Kidney epithelial cell (primary cell): Measurements from ENCODE around the gene ATXN7. TPM values are rescaled to one million over a fixed set of nuclear protein-coding genes. Genes with fewer than 3 reads are reported as not detected.

Source experiments
- DNase-seq: peaks from one replicate; pipeline ENCODE4 v3.0.0-alpha.2; 2010; ENCODE audit warnings: low read depth
- H3K27me3 ChIP-seq: 2 replicates; pipeline ENCODE4 v1.6.0; 2011; ENCODE audit warnings: low read length; ENCODE audit not compliant: control insufficient read depth, insufficient read depth
- H3K36me3 ChIP-seq: 2 replicates; pipeline ENCODE4 v1.5.1; 2011; ENCODE audit warnings: low read length; ENCODE audit not compliant: control insufficient read depth, insufficient read depth
- H3K4me3 ChIP-seq: 2 replicates; pipeline ENCODE4 v1.5.1; 2011; ENCODE audit warnings: low read depth, mild to moderate bottlenecking, control low read depth, low read length
- total RNA-seq: library from RNA; depleted of rRNA; stranded (reverse); fragments of >200 nt; gene quantifications from 2 replicates; pipeline ENCODE4 v1.2.3, GENCODE V29; 2015
- TF ChIP-seq, protein P1 (sequence below): IDR thresholded peaks from 2 replicates; pipeline ENCODE4 v1.5.1; 2011; ENCODE audit warnings: mild to moderate bottlenecking, moderate library complexity, low read length, control low read depth, inconsistent platforms; ENCODE audit not compliant: insufficient read depth, poor library complexity, severe bottlenecking

Gene ATXN7
- total RNA-seq, 1 donor from 2014 or later = 12.3 TPM

DNA sequence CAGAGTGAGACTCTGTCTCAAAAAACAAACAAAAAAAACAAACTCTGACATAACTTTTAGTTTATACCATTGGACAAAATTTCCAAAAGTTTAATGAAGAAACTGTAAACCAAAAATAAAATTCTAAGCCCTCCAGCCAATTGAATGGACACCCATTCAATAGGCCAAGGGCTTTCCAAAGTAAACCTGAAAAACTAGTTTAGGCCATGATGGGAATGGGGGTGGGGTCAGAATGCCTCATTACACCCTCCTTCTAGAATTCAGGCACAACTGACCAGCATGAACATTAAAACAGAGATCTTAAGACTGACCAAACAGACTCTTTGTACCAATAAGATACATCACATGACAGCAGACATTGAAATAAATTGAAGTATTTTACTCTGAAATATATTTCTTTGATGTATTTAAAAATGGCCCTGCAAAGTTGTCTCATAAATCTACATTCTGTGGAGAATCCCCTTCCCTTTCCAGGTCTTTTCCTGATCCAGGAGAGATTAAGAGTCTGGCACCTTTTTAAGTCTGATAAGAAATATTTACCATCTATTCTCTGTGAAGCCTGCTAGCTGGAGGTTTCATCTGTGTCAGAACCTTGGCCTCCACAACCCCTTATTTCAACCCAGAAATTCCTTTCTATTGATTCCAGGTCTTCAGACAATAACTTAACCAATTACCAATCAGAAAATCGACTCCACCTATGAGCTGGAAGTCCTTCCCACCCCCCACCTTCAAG is 15.8 kb upstream of the ATXN7 start:
- no peaks in the 10 kb centered on the region for H3K36me3 ChIP-seq
- H3K27me3 ChIP-seq = no peaks in the 10 kb centered on the region
- no peak for DNase-seq
- TF ChIP-seq, protein P1, sequence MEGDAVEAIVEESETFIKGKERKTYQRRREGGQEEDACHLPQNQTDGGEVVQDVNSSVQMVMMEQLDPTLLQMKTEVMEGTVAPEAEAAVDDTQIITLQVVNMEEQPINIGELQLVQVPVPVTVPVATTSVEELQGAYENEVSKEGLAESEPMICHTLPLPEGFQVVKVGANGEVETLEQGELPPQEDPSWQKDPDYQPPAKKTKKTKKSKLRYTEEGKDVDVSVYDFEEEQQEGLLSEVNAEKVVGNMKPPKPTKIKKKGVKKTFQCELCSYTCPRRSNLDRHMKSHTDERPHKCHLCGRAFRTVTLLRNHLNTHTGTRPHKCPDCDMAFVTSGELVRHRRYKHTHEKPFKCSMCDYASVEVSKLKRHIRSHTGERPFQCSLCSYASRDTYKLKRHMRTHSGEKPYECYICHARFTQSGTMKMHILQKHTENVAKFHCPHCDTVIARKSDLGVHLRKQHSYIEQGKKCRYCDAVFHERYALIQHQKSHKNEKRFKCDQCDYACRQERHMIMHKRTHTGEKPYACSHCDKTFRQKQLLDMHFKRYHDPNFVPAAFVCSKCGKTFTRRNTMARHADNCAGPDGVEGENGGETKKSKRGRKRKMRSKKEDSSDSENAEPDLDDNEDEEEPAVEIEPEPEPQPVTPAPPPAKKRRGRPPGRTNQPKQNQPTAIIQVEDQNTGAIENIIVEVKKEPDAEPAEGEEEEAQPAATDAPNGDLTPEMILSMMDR = no peak
- H3K4me3 ChIP-seq = no peak overlapping the region

DNA sequence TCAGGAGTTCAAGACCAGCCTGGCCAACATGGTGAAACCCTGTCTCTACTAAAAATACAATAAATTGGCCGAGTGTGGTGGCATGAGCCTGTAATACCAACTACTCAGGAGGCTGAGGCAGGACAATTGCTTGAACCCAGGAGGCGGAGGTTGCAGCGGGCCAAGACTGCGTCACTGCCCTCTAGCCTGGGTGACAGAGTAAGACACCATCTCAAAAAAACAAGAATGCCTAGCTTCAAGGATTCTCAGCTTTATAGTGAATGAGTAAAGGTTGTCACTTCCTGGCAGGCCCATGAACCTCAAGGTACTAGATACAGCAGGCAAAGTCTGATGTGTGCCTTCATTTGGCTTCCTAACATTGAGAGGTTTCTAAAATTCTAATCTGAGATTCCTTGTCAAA is 14.5 kb upstream of the ATXN7 start:
- Histone ChIP-seq H3K36me3 (no peaks in the 10 kb centered on the region), H3K4me3 (no peak overlapping the region), H3K27me3 (no peaks in the 10 kb centered on the region)
- DNase-seq = no peak
- TF ChIP-seq, protein P1 = no peak

DNA sequence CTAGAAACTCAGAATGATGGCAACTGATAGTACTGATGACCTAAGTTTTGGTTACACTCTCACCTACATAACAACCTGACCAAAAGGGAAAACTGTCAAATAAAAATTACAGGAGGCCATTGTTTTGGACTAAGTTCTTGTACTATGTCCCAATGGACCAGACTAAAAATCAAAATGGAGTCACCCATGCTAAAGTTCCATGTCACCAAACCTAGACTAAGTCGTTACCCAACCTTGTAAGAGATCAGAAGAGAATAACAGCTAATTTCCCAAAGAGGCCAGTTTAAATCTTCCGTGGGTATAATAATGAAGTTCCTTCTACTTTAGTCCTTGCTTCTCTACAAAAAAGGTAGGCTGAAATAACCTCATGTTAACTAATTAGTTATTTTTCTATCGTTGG is 12.4 kb upstream of the ATXN7 start:
- no peaks in the 10 kb centered on the region for H3K27me3 ChIP-seq
- no peaks in the 10 kb centered on the region for H3K36me3 ChIP-seq
- TF ChIP-seq, protein P1 = no peak
- no peak for DNase-seq
- no peak overlapping the region for H3K4me3 ChIP-seq

DNA sequence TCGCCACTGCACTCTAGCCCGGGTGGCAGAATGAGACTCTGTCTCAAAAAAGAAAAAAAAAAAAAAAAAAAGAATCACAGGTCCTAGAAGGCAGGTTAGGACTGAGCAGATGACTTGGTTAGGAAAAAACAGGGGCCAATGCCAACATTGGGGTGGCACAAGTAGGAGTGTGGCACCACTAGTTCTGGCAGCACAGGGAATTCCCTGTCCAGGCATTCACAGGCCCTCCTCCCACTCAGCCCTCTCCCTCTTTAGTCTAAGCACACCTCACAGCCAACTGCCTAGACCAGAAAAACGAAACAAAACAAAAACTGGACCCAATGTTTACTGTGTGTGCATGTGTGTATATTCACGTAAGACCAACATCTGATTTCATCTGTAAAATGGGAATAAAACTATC is 10.6 kb upstream of the ATXN7 start:
- Histone ChIP-seq H3K36me3 (no peaks in the 10 kb centered on the region), H3K4me3 (no peak overlapping the region), H3K27me3 (no peaks in the 10 kb centered on the region)
- DNase-seq = no peak
- TF ChIP-seq, protein P1 = no peak

DNA sequence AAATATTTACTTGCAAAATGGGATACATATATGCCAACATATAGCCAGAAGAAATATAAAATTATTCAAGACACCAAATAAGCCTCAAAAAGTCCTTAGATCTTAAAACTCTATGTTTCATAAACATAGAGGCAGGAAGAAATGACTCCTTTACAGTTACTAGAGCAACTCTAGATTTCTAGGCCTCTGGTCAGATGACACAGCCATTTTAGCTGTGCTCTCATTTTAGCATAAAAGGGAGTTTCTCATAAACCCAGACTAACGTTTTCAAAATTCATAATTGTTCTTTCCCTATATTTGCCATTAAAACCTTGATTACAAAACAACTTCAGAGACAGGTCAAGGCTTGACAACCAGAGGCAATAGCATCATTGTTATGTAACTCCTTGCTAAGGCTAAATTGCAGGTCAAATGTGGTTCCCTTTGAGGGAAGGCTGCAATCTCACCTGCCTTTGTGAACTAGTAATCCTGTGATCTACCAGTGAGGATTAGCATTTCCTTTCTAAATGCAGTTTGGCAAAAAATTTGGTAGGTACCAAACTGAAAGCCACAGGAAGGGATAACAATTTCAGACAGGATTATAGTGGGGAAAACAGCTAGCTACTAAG is 8.2 kb upstream of the ATXN7 start:
- TF ChIP-seq, protein P1 = no peak
- no peak overlapping the region for H3K4me3 ChIP-seq
- no peaks in the 10 kb centered on the region for H3K27me3 ChIP-seq
- no peaks in the 10 kb centered on the region for H3K36me3 ChIP-seq
- no peak for DNase-seq

DNA sequence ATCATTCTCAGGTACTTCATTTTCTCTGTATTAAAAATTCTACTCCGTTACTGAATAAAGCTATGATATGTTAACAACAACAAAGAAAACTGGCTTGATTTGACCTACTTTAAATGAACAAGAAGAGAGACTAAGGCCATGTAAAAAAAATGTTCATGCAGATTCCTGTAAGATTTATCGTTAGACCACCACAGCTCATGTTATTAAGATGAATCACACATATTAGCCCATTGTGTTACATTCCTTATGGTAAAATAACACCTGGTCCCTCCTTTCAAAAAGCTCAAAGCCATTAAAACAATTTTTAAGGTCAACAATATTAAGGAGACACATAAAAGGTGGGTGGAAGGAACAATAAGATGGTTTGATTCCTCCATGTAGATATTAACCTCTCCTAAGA is 6.4 kb upstream of the ATXN7 start:
- no peaks in the 10 kb centered on the region for H3K27me3 ChIP-seq
- TF ChIP-seq, protein P1 = no peak

More for the DNA sequence above, 6.4 kb upstream of the ATXN7 start:
- Histone ChIP-seq H3K4me3 (no peak overlapping the region), H3K36me3 (no peaks in the 10 kb centered on the region)
- peak; percentile 25 for DNase-seq
